GM12891 (cell line): ENCODE results near the gene TRIM72.

ENCODE experiments used
- DNase-seq: peaks from one replicate; pipeline ENCODE4 v3.0.0; 2011; ENCODE audit warnings: low spot score; ENCODE audit not compliant: insufficient read length
- FAIRE-seq: peaks from 2 replicates; lab custom pipeline; 2011; peaks lifted over from hg19 to GRCh38; lab: Jason Lieb, UNC
- PAX5 ChIP-seq: IDR thresholded peaks from 2 replicates; pipeline ENCODE4 v1.6.1; 2011; ENCODE audit warnings: low read length, moderate library complexity, mild to moderate bottlenecking; ENCODE audit not compliant: insufficient read depth, severe bottlenecking
- POLR2A ChIP-seq: IDR thresholded peaks from 2 replicates; pipeline ENCODE4 v1.6.1; 2011; ENCODE audit warnings: low read depth, low read length, control low read depth
- POLR2AphosphoS5 ChIP-seq: IDR thresholded peaks from 2 replicates; pipeline ENCODE4 v1.6.1; 2011; ENCODE audit warnings: low read depth, low read length, control low read depth
- POU2F2 ChIP-seq: IDR thresholded peaks from 2 replicates; pipeline ENCODE4 v1.6.1; 2011; ENCODE audit warnings: low read depth, mild to moderate bottlenecking, control low read depth, low read length, moderate library complexity
- SPI1 ChIP-seq: IDR thresholded peaks from 2 replicates; pipeline ENCODE4 v1.6.1; 2011; ENCODE audit warnings: low read depth, low read length, control low read depth
- TAF1 ChIP-seq: IDR thresholded peaks from 2 replicates; pipeline ENCODE4 v1.6.1; 2011; ENCODE audit warnings: low read depth, low read length, control low read depth

The TRIM72 gene

DNA sequence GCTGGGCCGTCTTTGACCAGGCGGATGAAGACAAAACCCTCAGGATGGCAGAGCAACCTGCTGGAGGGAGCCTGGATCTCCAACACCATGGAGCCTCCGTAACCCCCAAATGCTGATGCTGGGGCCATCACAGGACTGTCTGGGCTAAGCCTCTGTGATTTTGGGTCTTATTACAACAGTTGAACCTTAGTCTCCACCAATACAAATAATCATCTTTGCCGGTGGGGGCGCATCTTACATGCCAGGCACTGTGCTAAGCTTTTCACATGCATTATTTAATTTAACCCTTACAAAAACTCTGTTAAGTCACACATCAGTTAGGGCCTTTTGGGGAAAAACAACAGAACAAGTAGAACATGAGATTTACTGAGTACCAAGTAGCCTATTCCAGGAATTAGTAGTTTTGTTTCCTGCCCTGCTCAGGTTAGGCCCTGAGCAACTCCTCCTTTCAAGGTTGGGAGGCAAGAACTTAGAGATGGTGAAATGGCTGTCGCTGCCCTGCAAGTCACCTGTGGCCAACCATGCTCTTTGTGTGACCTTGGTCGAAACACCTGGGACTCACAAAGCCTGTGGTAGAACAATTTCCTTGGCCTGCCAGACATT lies 37.0 kb downstream of the TRIM72 start:
- TF ChIP-seq PAX5 (no peak), TAF1 (no peak), SPI1 (no peak), POU2F2 (no peak), POLR2AphosphoS5 (no peak), POLR2A (no peak)
- no peak for FAIRE-seq
- DNase-seq: no peak

DNA sequence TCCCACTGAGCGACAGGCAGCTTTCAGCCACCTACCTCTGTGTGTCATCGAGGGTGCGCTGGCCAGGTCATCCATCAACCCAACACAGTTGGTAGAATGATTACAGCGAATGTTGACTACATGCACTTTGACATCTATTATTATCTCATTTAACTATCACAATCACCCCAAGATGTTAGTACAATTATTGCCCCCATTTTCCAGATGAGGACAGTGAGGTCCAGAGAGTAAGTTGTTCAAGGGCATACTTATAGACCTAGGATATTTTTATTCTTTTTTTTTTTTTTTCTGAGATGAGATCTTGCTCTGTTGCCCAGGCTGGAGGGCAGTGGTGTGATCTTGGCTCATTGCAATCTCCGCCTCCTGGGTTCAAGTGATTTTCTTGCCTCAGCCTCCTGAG lies 37.5 kb downstream of the TRIM72 start:
- TF ChIP-seq POLR2AphosphoS5 (no peak), TAF1 (no peak), SPI1 (no peak), PAX5 (no peak), POLR2A (no peak), POU2F2 (no peak)
- FAIRE-seq (no peak), DNase-seq (no peak)

DNA sequence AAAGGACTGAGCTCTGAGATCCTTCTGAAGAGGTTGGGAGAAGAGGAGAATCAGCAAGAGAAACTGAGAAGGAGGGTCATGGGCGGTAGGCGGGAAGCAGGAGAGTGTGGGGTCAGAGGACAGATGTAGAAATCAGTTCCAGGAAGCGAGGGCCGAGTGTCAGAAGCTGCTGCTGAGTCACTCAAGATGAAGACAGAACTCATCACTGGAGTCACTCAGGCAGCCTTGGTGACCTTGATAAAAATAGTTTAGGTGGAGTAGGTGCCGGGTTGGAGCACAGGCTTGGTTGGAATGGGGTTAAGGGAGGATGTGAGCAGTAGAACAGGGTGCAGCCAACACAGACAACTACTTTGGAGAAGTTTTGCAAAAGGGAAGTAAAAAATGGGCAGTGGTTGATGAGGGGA lies 39.7 kb downstream of the TRIM72 start:
- DNase-seq (no peak), FAIRE-seq (no peak)
- TF ChIP-seq POLR2A (no peak), PAX5 (no peak), SPI1 (no peak), POU2F2 (no peak), TAF1 (no peak), POLR2AphosphoS5 (no peak)

DNA sequence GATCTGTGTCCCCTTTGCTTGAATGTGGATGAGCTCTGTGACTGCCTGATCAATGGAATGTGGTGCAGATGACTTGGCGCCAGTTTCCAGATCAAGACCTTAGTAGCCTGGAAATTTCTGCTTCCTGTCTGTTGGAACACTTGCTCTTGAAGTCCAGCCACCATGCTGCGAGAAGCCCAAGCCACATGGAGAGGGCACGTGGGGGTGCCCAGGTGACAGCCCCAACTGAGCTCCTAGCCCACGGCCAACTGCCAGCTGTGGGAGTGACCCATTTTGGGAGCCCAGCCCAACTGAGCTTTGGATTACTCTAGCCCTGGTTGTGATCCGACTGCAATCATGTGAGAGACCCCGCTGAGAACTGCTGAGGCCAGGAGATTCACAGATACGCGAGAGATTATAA lies 42.5 kb downstream of the TRIM72 start:
- TF ChIP-seq POU2F2 (no peak), POLR2AphosphoS5 (no peak), SPI1 (no peak), PAX5 (no peak), TAF1 (no peak), POLR2A (no peak)
- DNase-seq: no peak
- no peak for FAIRE-seq

DNA sequence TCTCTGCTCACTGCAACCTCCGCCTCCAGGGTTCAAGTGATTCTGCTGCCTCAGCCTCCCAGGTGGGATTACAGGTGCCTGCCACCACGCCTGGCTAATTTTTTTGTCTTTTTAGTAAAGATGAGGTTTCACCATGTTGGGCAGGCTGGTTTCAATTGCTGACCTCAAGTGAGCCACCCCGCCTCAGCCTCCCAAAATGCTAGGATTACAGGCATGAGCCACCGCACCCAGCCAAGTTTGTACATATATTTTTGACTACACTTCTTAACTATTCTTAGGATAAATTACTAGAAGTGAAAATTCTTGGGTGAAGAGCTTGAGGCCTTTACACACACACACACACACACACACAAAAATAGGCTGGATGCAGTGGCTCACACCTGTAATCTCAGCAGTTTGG lies 44.4 kb downstream of the TRIM72 start:
- no peak for DNase-seq
- no peak for FAIRE-seq
- TF ChIP-seq TAF1: no peak
- TF ChIP-seq POU2F2: no peak
- TF ChIP-seq POLR2AphosphoS5: no peak
- no peak for TF ChIP-seq PAX5
- no peak for TF ChIP-seq SPI1
- TF ChIP-seq POLR2A: no peak

DNA sequence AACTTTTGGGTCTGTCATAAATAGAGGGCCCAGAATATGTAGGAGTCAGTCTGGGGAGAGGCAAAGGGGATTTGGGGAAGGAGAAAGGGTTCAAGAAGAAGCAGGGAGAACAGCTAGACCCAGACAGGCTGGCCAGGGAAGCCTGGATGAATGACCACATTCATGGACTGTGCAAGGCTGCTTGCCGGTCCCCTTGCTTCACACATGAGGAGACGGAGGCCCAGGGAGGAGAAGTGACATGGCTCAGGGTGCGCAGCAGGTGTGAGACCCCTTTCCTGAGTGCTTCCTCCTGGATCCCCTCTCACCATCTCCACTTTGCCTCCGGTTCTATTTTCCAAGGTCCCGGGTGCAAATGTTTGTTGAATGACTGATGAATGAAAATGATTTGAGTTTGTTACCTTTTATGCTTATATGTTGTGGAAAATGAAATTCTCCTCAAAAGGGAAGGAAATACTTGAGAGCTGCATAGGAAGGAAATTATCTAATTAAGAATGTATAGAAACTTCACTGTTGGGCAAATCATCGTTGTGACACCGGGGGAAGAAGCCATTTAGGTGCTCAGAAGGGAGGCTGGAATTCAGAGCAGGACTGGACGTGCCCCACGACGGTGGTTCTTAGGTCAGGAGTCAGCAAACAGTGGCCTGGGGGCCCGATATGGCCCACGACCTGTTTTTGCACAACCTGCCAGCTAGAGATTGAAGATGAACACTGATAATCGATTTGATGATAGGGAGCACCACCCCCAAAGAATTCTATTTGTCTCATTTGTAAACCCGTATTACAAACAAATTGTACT lies 46.4 kb downstream of the TRIM72 start:
- no peak for FAIRE-seq
- TF ChIP-seq POU2F2: no peak
- TF ChIP-seq TAF1: no peak
- TF ChIP-seq POLR2A: no peak
- no peak for TF ChIP-seq POLR2AphosphoS5
- no peak for TF ChIP-seq SPI1
- no peak for TF ChIP-seq PAX5
- no peak for DNase-seq

DNA sequence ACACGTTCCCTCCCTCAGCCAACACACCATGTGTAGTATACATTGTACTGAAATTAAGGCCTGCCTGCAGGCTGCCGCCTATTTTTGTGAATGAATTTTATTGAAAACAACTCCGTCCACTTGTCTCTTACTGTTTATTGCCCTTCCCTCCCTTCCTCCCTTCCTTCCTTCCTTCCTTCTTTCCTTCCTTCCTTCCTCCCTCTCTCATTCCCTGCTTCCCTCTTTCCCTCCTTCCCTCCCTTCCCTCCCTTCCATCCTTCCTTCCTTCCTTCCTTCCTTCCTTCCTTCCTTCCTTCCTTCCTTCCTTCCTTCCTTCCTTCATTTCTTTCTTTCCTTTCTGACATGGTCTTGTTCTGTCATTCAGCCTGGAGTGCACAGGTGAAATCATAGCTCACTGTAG lies 48.2 kb downstream of the TRIM72 start:
- TF ChIP-seq POLR2AphosphoS5 (no peak), PAX5 (no peak), POLR2A (no peak), SPI1 (no peak), TAF1 (no peak), POU2F2 (no peak)
- FAIRE-seq: no peak
- DNase-seq: no peak

DNA sequence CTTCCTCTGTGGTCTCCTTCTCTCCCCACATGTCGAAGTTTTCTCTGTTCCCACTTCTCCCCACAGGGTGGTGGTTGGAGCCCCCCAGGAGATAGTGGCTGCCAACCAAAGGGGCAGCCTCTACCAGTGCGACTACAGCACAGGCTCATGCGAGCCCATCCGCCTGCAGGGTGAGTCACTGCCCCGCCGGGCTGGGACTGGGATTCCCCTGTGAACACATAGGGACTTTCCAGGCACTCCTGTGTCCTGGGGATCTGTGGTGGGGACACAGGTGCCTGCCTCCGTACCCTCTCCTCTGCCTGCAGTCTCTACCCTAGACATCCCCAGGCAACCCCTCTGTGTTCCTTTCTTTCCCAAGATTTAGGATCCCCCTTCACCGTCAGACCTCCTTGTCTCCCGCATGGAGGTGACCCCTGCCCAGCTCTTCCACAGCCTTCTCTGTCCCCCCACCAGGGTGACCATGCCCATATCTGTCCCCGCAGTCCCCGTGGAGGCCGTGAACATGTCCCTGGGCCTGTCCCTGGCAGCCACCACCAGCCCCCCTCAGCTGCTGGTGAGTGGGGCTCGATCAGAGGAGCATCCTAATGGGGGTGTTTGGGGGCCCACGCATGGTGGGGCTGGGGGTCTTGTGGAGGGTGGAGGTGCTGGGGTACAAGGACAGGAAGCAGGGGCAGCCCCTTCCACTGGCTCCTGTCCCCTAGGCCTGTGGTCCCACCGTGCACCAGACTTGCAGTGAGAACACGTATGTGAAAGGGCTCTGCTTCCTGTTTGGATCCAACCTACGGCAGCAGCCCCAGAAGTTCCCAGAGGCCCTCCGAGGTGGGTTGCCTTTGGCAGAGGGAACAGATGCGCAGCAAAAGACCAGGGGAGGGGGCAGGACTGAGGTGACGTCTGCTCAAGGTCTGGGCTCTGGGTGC lies 51.7 kb downstream of the TRIM72 start:
- peak; percentile 60 for DNase-seq
- peak; percentile 89 for FAIRE-seq
- TF ChIP-seq PAX5 (no peak), POLR2AphosphoS5 (no peak), POLR2A (no peak), POU2F2 (no peak), SPI1 (no peak; the same call in none of the 2 replicates)

DNA sequence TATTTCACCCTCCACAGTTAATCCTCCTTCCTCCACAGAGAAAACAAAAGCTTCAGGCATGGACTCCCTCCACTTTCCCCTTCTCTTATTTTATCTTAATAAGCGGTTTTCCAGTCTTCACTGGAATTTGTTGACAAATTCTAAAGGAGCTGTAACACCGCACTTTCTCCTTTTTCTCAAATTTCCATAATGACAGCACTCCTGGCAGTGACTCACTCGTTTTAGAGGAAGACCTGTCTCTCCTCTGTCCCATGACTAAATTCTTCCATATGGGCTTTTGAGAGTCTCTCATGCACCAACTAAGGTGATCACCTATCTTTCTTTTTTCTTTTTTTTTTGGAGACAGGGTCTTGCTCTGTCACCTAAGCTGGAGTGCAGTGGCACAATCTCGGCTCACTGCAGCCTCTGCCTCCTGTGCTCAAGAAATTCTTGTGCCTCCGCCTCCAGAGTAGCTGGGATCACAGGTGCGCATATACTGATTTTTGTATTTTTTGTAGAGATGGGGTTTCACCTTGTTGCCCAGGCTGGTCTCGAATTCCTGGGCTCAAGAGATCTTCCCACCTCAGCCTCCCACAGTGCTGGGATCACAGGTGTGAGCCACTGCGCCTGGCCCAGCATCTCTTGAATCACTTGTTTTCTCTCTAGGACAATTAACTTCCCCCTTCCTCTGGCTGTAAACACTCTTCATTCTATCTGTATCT lies 53.6 kb downstream of the TRIM72 start:
- TF ChIP-seq POU2F2 (no peak), TAF1 (no peak), PAX5 (no peak), POLR2AphosphoS5 (no peak), SPI1 (no peak), POLR2A (no peak)
- DNase-seq (no peak), FAIRE-seq (no peak)
